ENCODE data around the gene NT5M.

NT5M gene

GRCh38 chr17:17391668-17392370, 88.6 kb downstream of the NT5M start:
- H3K9ac ChIP-seq (ENCODE audit: insufficient read length) = no peak overlapping the region
- no peaks in the 10 kb centered on the region for H3K9me3 ChIP-seq (ENCODE audit: low read depth, low read length)
- no peak overlapping the region for H3K4me3 ChIP-seq
- no peaks in the 10 kb centered on the region for H3K36me3 ChIP-seq (ENCODE audit: insufficient read depth, low read length)
- H3K27ac ChIP-seq = no peak overlapping the region
- TF ChIP-seq POLR2AphosphoS5 (IDR thresholded peaks at IDR 0.05; ENCODE audit: borderline replicate concordance, low read depth, low read length) (no peak), EZH2 (IDR thresholded peaks at IDR 0.05) (no peak), FOXP2 (optimal IDR thresholded peaks at IDR 0.05; ENCODE audit: control extremely low read depth, extremely low read length, insufficient read depth) (no peak)
- no peak for DNase-seq (ENCODE audit: low read depth, low spot score)

GRCh38 chr17:17393976-17394375, 90.8 kb downstream of the NT5M start:
- Histone ChIP-seq H3K9ac (ENCODE audit: insufficient read length) (no peak overlapping the region), H3K27ac (no peak overlapping the region), H3K36me3 (ENCODE audit: insufficient read depth, low read length) (no peaks in the 10 kb centered on the region), H3K4me3 (no peak overlapping the region), H3K9me3 (ENCODE audit: low read depth, low read length) (no peaks in the 10 kb centered on the region)
- DNase-seq (ENCODE audit: low read depth, low spot score) = no peak
- no peak for TF ChIP-seq FOXP2 (optimal IDR thresholded peaks at IDR 0.05; ENCODE audit: control extremely low read depth, extremely low read length, insufficient read depth)
- no peak for TF ChIP-seq POLR2AphosphoS5 (IDR thresholded peaks at IDR 0.05; ENCODE audit: borderline replicate concordance, low read depth, low read length)
- TF ChIP-seq EZH2 (IDR thresholded peaks at IDR 0.05) = no peak

- no peak for DNase-seq (ENCODE audit: low read depth, low spot score)
- Histone ChIP-seq H3K9me3 (ENCODE audit: low read depth, low read length) (no peaks in the 10 kb centered on the region), H3K36me3 (ENCODE audit: insufficient read depth, low read length) (no peaks in the 10 kb centered on the region), H3K9ac (ENCODE audit: insufficient read length) (no peak overlapping the region), H3K4me3 (no peak overlapping the region), H3K27ac (no peak overlapping the region)
- no peak for TF ChIP-seq POLR2AphosphoS5 (IDR thresholded peaks at IDR 0.05; ENCODE audit: borderline replicate concordance, low read depth, low read length)
- no peak for TF ChIP-seq EZH2 (IDR thresholded peaks at IDR 0.05)
- TF ChIP-seq FOXP2 (optimal IDR thresholded peaks at IDR 0.05; ENCODE audit: control extremely low read depth, extremely low read length, insufficient read depth) = no peak
Measured at GRCh38 chr17:17394494-17394893, 91.3 kb downstream of the NT5M start.

- Histone ChIP-seq H3K27ac (no peak overlapping the region), H3K9me3 (ENCODE audit: low read depth, low read length) (no peaks in the 10 kb centered on the region), H3K4me3 (no peak overlapping the region), H3K36me3 (ENCODE audit: insufficient read depth, low read length) (no peaks in the 10 kb centered on the region), H3K9ac (ENCODE audit: insufficient read length) (no peak overlapping the region)
- no peak for DNase-seq (ENCODE audit: low read depth, low spot score)
- no peak for TF ChIP-seq EZH2 (IDR thresholded peaks at IDR 0.05)
- no peak for TF ChIP-seq FOXP2 (optimal IDR thresholded peaks at IDR 0.05; ENCODE audit: control extremely low read depth, extremely low read length, insufficient read depth)
- TF ChIP-seq POLR2AphosphoS5 (IDR thresholded peaks at IDR 0.05; ENCODE audit: borderline replicate concordance, low read depth, low read length) = no peak
Measured at GRCh38 chr17:17395246-17395802, 92.2 kb downstream of the NT5M start.

- no peaks in the 10 kb centered on the region for H3K36me3 ChIP-seq (ENCODE audit: insufficient read depth, low read length)
- H3K9ac ChIP-seq (ENCODE audit: insufficient read length) = no peak overlapping the region
- DNase-seq (ENCODE audit: low read depth, low spot score) = no peak
- H3K4me3 ChIP-seq = no peak overlapping the region
- H3K9me3 ChIP-seq (ENCODE audit: low read depth, low read length) = no peaks in the 10 kb centered on the region
- no peak overlapping the region for H3K27ac ChIP-seq
- no peak for TF ChIP-seq POLR2AphosphoS5 (IDR thresholded peaks at IDR 0.05; ENCODE audit: borderline replicate concordance, low read depth, low read length)
- no peak for TF ChIP-seq EZH2 (IDR thresholded peaks at IDR 0.05)
- TF ChIP-seq FOXP2 (optimal IDR thresholded peaks at IDR 0.05; ENCODE audit: control extremely low read depth, extremely low read length, insufficient read depth) = no peak
Measured at GRCh38 chr17:17395885-17396284, 92.7 kb downstream of the NT5M start.
